ENCODE measurements around the gene OR51E2. TPM values are rescaled to one million over a fixed set of nuclear protein-coding genes. Genes with fewer than 3 reads are reported as not detected.

OR51E2 gene
- total and polyA plus RNA-seq, 4 experiments from 2014 or later = not detected

- Mint-ChIP-seq H3K9me3 (peaks cover 0 to 3% (median 0%) of the 10 kb centered on the region in 8 donors), H3K27ac (no peak overlapping the region), H3K27me3 (peaks cover 3 to 12% of the 10 kb centered on the region in 2 donors), H3K36me3 (no peaks in the 10 kb centered on the region), H3K4me3 (no peak overlapping the region), H3K4me1 (no peaks in the 10 kb centered on the region)
- CTCF ChIA-PET (ENCODE audit: partially characterized antibody) = no interaction called here
- POLR2A ChIA-PET (ENCODE audit: partially characterized antibody) = no interaction called here
- no peaks in the 10 kb centered on the region for H3K4me1 ChIP-seq (ENCODE audit: insufficient read depth, low read length)
- intact Hi-C loops (cut with micrococcal nuclease) = no loop called here
- no peak overlapping the region for H3K27ac ChIP-seq (ENCODE audit: low read depth, low read length)
- H3K9me3 ChIP-seq (ENCODE audit: control insufficient read depth in 1 of 2, low read length in 2 of 2) = no peaks in the 10 kb centered on the region
- no peaks in the 10 kb centered on the region for H3K36me3 ChIP-seq (ENCODE audit: insufficient read depth, low read length)
- DNase-seq = no peak
- no peak overlapping the region for H3K4me3 ChIP-seq (ENCODE audit: low read length in 2 of 2)
- no peaks in the 10 kb centered on the region for H3K27me3 ChIP-seq (ENCODE audit: insufficient read depth, low read length)
Measured at GRCh38 chr11:4677948-4678347, 19.7 kb downstream of the OR51E2 start.

DNA sequence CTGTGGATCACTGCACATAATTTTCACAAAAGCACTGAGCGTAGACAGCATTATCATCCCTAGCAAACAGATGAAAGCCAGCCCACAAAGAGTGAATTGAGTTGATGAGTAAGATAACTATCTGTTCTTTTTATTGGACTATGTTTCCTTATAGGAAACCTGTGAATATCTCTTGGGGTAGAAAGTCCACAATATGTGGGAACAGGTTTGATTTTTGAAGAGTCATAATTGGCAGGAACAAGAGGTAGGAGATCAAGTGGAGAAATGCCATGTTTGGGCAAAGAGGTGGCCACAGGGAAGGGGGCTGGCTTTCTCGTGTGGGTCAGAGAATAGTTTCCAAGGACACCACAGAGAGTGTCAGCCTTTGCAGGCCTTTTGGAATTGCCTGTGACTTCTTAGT lies 23.9 kb downstream of the OR51E2 start:
- CTCF ChIA-PET (ENCODE audit: partially characterized antibody) = no interaction called here
- no peak overlapping the region for H3K4me3 Mint-ChIP-seq

GRCh38 chr11:4672470-4672869 lies 25.2 kb downstream of the OR51E2 start:
- Histone ChIP-seq H3K4me1 (ENCODE audit: insufficient read depth, low read length) (no peaks in the 10 kb centered on the region), H3K27me3 (ENCODE audit: insufficient read depth, low read length) (no peaks in the 10 kb centered on the region), H3K9me3 (ENCODE audit: control insufficient read depth in 1 of 2, low read length in 2 of 2) (no peaks in the 10 kb centered on the region), H3K27ac (ENCODE audit: low read depth, low read length) (no peak overlapping the region), H3K4me3 (ENCODE audit: low read length in 2 of 2) (no peak overlapping the region), H3K36me3 (ENCODE audit: insufficient read depth, low read length) (no peaks in the 10 kb centered on the region)
- ChIA-PET CTCF (ENCODE audit: partially characterized antibody) (no interaction called here), POLR2A (ENCODE audit: partially characterized antibody) (no interaction called here)
- H3K27ac Mint-ChIP-seq = no peak overlapping the region
- H3K27me3 Mint-ChIP-seq = peaks cover 7 to 11% of the 10 kb centered on the region in 2 donors
- H3K4me3 Mint-ChIP-seq = no peak overlapping the region
- DNase-seq = no peak
- peaks cover 0 to 1% (median 0%) of the 10 kb centered on the region in 8 donors for H3K9me3 Mint-ChIP-seq
- intact Hi-C loops (cut with micrococcal nuclease) = no loop called here
- H3K36me3 Mint-ChIP-seq = no peaks in the 10 kb centered on the region
- no peaks in the 10 kb centered on the region for H3K4me1 Mint-ChIP-seq

More for the DNA sequence above, 23.9 kb downstream of the OR51E2 start:
- Histone ChIP-seq H3K4me1 (ENCODE audit: insufficient read depth, low read length) (no peaks in the 10 kb centered on the region), H3K27me3 (ENCODE audit: insufficient read depth, low read length) (no peaks in the 10 kb centered on the region), H3K27ac (ENCODE audit: low read depth, low read length) (no peak overlapping the region), H3K4me3 (ENCODE audit: low read length in 2 of 2) (no peak overlapping the region), H3K36me3 (ENCODE audit: insufficient read depth, low read length) (no peaks in the 10 kb centered on the region), H3K9me3 (ENCODE audit: control insufficient read depth in 1 of 2, low read length in 2 of 2) (no peaks in the 10 kb centered on the region)
- H3K36me3 Mint-ChIP-seq = no peaks in the 10 kb centered on the region
- peaks cover 7 to 11% of the 10 kb centered on the region in 2 donors for H3K27me3 Mint-ChIP-seq
- H3K4me1 Mint-ChIP-seq = no peaks in the 10 kb centered on the region
- POLR2A ChIA-PET (ENCODE audit: partially characterized antibody) = no interaction called here
- no peak overlapping the region for H3K27ac Mint-ChIP-seq
- intact Hi-C loops (cut with micrococcal nuclease) = no loop called here
- no peak for DNase-seq
- no peaks in the 10 kb centered on the region for H3K9me3 Mint-ChIP-seq

DNA sequence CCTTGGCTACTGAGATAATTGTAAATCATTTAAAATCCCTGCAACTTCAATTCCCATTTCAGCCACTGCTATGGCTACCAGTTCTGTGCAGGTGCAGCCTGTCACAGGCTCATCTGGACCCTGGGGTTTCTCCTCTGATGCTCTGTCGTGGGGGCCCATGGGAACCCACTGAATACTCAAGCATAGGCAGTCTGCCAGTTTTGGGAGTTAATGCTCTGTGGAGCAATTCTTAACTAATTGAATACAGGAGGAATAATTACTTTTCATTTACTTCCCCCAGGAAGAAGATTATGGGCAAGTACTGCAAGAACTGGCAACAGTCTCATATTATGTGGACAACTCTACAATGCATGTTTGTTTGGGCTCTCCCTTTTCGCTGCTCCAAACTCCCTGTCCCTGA lies 25.9 kb downstream of the OR51E2 start:
- no peak for DNase-seq
- Histone ChIP-seq H3K4me3 (ENCODE audit: low read length in 2 of 2) (no peak overlapping the region), H3K36me3 (ENCODE audit: insufficient read depth, low read length) (no peaks in the 10 kb centered on the region), H3K9me3 (ENCODE audit: control insufficient read depth in 1 of 2, low read length in 2 of 2) (no peaks in the 10 kb centered on the region), H3K4me1 (ENCODE audit: insufficient read depth, low read length) (no peaks in the 10 kb centered on the region), H3K27ac (ENCODE audit: low read depth, low read length) (no peak overlapping the region), H3K27me3 (ENCODE audit: insufficient read depth, low read length) (no peaks in the 10 kb centered on the region)
- intact Hi-C loops (cut with micrococcal nuclease) = no loop called here
- ChIA-PET POLR2A (ENCODE audit: partially characterized antibody) (no interaction called here), CTCF (ENCODE audit: partially characterized antibody) (no interaction called here)
- Mint-ChIP-seq H3K27ac (no peak overlapping the region), H3K36me3 (no peaks in the 10 kb centered on the region), H3K9me3 (peaks cover 0 to 1% (median 0%) of the 10 kb centered on the region in 8 donors), H3K4me3 (no peak overlapping the region), H3K27me3 (peaks cover 7 to 11% of the 10 kb centered on the region in 2 donors), H3K4me1 (no peaks in the 10 kb centered on the region)

DNA sequence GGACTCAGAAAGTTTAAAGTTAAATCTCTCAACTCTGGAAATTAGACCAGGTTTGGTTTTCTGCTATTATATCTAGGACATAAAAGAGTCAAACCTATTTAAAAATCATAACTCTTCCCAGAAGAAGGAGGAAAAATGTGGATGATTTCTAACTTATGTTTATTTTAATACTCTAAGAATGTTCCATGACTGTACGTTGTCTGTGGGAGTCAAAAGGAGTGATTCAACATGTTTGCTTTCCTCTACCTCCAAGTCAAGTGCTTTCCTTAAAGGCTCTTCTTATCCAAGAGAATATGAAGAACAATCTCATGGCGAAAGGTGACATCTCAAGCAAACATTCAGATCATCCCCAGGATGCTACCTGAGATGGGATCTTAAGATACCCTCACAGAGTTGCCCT lies 32.2 kb downstream of the OR51E2 start:
- Mint-ChIP-seq H3K27ac (no peak overlapping the region), H3K36me3 (no peaks in the 10 kb centered on the region), H3K4me1 (no peaks in the 10 kb centered on the region), H3K27me3 (peaks cover 3 to 12% of the 10 kb centered on the region in 2 donors), H3K9me3 (peaks cover 0 to 1% (median 0%) of the 10 kb centered on the region in 8 donors), H3K4me3 (no peak overlapping the region)
- intact Hi-C loops (cut with micrococcal nuclease) = no loop called here
- no peak for DNase-seq
- H3K27me3 ChIP-seq (ENCODE audit: insufficient read depth, low read length) = no peaks in the 10 kb centered on the region
- H3K27ac ChIP-seq (ENCODE audit: low read depth, low read length) = no peak overlapping the region
- no peak overlapping the region for H3K4me3 ChIP-seq (ENCODE audit: low read length in 2 of 2)
- H3K9me3 ChIP-seq (ENCODE audit: control insufficient read depth in 1 of 2, low read length in 2 of 2) = no peaks in the 10 kb centered on the region
- H3K36me3 ChIP-seq (ENCODE audit: insufficient read depth, low read length) = no peaks in the 10 kb centered on the region
- CTCF ChIA-PET (ENCODE audit: partially characterized antibody) = no interaction called here
- POLR2A ChIA-PET (ENCODE audit: partially characterized antibody) = no interaction called here
- H3K4me1 ChIP-seq (ENCODE audit: insufficient read depth, low read length) = no peaks in the 10 kb centered on the region

- H3K36me3 Mint-ChIP-seq = no peaks in the 10 kb centered on the region
Measured at GRCh38 chr11:4664786-4665185, 32.9 kb downstream of the OR51E2 start.

GRCh38 chr11:4664183-4664582 lies 33.5 kb downstream of the OR51E2 start:
- no peaks in the 10 kb centered on the region for H3K27me3 ChIP-seq (ENCODE audit: insufficient read depth, low read length)
- CTCF ChIA-PET (ENCODE audit: partially characterized antibody) = no interaction called here
- H3K4me1 ChIP-seq (ENCODE audit: insufficient read depth, low read length) = no peaks in the 10 kb centered on the region
- intact Hi-C loops (cut with micrococcal nuclease) = no loop called here
- no peaks in the 10 kb centered on the region for H3K4me1 Mint-ChIP-seq
- peaks cover 3 to 12% of the 10 kb centered on the region in 2 donors for H3K27me3 Mint-ChIP-seq
- H3K36me3 ChIP-seq (ENCODE audit: insufficient read depth, low read length) = no peaks in the 10 kb centered on the region
- no peaks in the 10 kb centered on the region for H3K9me3 ChIP-seq (ENCODE audit: control insufficient read depth in 1 of 2, low read length in 2 of 2)
- H3K4me3 Mint-ChIP-seq = no peak overlapping the region
- H3K4me3 ChIP-seq (ENCODE audit: low read length in 2 of 2) = no peak overlapping the region
- H3K36me3 Mint-ChIP-seq = no peaks in the 10 kb centered on the region
- no peak overlapping the region for H3K27ac ChIP-seq (ENCODE audit: low read depth, low read length)
- peaks cover 0 to 1% (median 0%) of the 10 kb centered on the region in 8 donors for H3K9me3 Mint-ChIP-seq
- POLR2A ChIA-PET (ENCODE audit: partially characterized antibody) = no interaction called here
- DNase-seq = no peak
- H3K27ac Mint-ChIP-seq = no peak overlapping the region

More at GRCh38 chr11:4664786-4665185, 32.9 kb downstream of the OR51E2 start:
- Histone ChIP-seq H3K36me3 (ENCODE audit: insufficient read depth, low read length) (no peaks in the 10 kb centered on the region), H3K4me3 (ENCODE audit: low read length in 2 of 2) (no peak overlapping the region), H3K27ac (ENCODE audit: low read depth, low read length) (no peak overlapping the region), H3K4me1 (ENCODE audit: insufficient read depth, low read length) (no peaks in the 10 kb centered on the region), H3K27me3 (ENCODE audit: insufficient read depth, low read length) (no peaks in the 10 kb centered on the region), H3K9me3 (ENCODE audit: control insufficient read depth in 1 of 2, low read length in 2 of 2) (no peaks in the 10 kb centered on the region)
- intact Hi-C loops (cut with micrococcal nuclease) = no loop called here
- Mint-ChIP-seq H3K4me3 (no peak overlapping the region), H3K9me3 (peaks cover 0 to 1% (median 0%) of the 10 kb centered on the region in 8 donors), H3K27ac (no peak overlapping the region), H3K27me3 (peaks cover 3 to 12% of the 10 kb centered on the region in 2 donors), H3K4me1 (no peaks in the 10 kb centered on the region)
- ChIA-PET CTCF (ENCODE audit: partially characterized antibody) (no interaction called here), POLR2A (ENCODE audit: partially characterized antibody) (no interaction called here)
- no peak for DNase-seq

- no peaks in the 10 kb centered on the region for H3K4me1 ChIP-seq (ENCODE audit: insufficient read depth, low read length)
- ChIA-PET POLR2A (ENCODE audit: partially characterized antibody) (no interaction called here), CTCF (ENCODE audit: partially characterized antibody) (no interaction called here)
- no peaks in the 10 kb centered on the region for H3K36me3 ChIP-seq (ENCODE audit: insufficient read depth, low read length)
- Mint-ChIP-seq H3K27ac (no peak overlapping the region), H3K36me3 (no peaks in the 10 kb centered on the region), H3K4me1 (no peaks in the 10 kb centered on the region), H3K4me3 (no peak overlapping the region), H3K27me3 (peaks cover 3 to 12% of the 10 kb centered on the region in 2 donors), H3K9me3 (peaks cover 0 to 1% (median 0%) of the 10 kb centered on the region in 8 donors)
- no peaks in the 10 kb centered on the region for H3K9me3 ChIP-seq (ENCODE audit: control insufficient read depth in 1 of 2, low read length in 2 of 2)
- DNase-seq = no peak
- H3K27me3 ChIP-seq (ENCODE audit: insufficient read depth, low read length) = no peaks in the 10 kb centered on the region
- no peak overlapping the region for H3K4me3 ChIP-seq (ENCODE audit: low read length in 2 of 2)
- intact Hi-C loops (cut with micrococcal nuclease) = no loop called here
- H3K27ac ChIP-seq (ENCODE audit: low read depth, low read length) = no peak overlapping the region
Measured at GRCh38 chr11:4662876-4663275, 34.8 kb downstream of the OR51E2 start.
